Mucosa of descending colon (tissue), 3 donors: ENCODE data around the gene USP31. TPM values are rescaled to one million over a fixed set of nuclear protein-coding genes. Genes with fewer than 3 reads are reported as not detected.

ENCODE experiments used
- ATAC-seq: fragments of 200-7000 bp; cut with Tn5 transposase; one replicate; pipeline ENCODE4 v1.9.1; 2020; ENCODE audit warnings: mild to moderate bottlenecking, moderate library complexity
- DNase-seq, 3 donors: peaks; one replicate each; pipeline ENCODE4 v3.0.0-alpha.2; 2020
- H3K36me3 ChIP-seq: fragments of 200-600 bp; one replicate; pipeline ENCODE4 v1.8.0; 2021; ENCODE audit warnings: low read depth, mild to moderate bottlenecking
- H3K4me1 ChIP-seq: fragments of 200-600 bp; one replicate; pipeline ENCODE4 v1.8.0; 2021; ENCODE audit warnings: low read depth, mild to moderate bottlenecking
- H3K4me3 ChIP-seq: fragments of 200-600 bp; one replicate; pipeline ENCODE4 v1.8.0; 2021; ENCODE audit warnings: mild to moderate bottlenecking
- H3K9me3 ChIP-seq: fragments of 200-600 bp; one replicate; pipeline ENCODE4 v1.8.0; 2021; ENCODE audit warnings: mild to moderate bottlenecking
- CTCF ChIP-seq: fragments of 200-600 bp; IDR thresholded peaks from one replicate; pipeline ENCODE4 v1.8.0; 2022; ENCODE audit warnings: antibody characterized with exemption, mild to moderate bottlenecking
- intact Hi-C, 2 donors: fragments of 100-400 bp; cut with DNase I in 1 of 2; cut with micrococcal nuclease in 1 of 2; formaldehyde crosslinking; loops; one replicate each; pipeline versions ENCODE4 v1.11.0 to v1.11.1; 2022; cut with DNase I, micrococcal nuclease
- total RNA-seq, 3 donors: library from RNA; stranded (reverse); fragmentation: NEBNext Ultra II Directional in 2 of 3; extraction: Animal tissue kit (Norgen Biotek cat#: 25700) in 2 of 3; gene quantifications; one replicate each; pipeline versions ENCODE4 v1.2.1 to v1.2.4, GENCODE V29; 2021 to 2023
- donor health status: DM: no; HTN: no; CAD: no; lungs with moderate emphysema.
- donor health status: DM: no; HTN: no; CAD: no.
- donor health status: DM: no; HTN: yes; CAD: no.

The USP31 gene
- total RNA-seq, 3 donors from 2014 or later = 6.5 to 15.1 (median 7.7) TPM

- Histone ChIP-seq H3K4me3 (no peak overlapping the region), H3K36me3 (no peaks in the 10 kb centered on the region), H3K4me1 (no peaks in the 10 kb centered on the region), H3K9me3 (no peaks in the 10 kb centered on the region)
- no peak for ATAC-seq
- intact Hi-C loops = no loop called here
- DNase-seq = no peak
- no peak for TF ChIP-seq CTCF
Measured at GRCh38 chr16:23015580-23015979, 133.7 kb downstream of the USP31 start.

- intact Hi-C loops = no loop called here
Measured at GRCh38 chr16:23014592-23014991, 134.7 kb downstream of the USP31 start.

More at GRCh38 chr16:23014592-23014991, 134.7 kb downstream of the USP31 start:
- H3K4me1 ChIP-seq = no peaks in the 10 kb centered on the region
- no peaks in the 10 kb centered on the region for H3K9me3 ChIP-seq
- no peak overlapping the region for H3K4me3 ChIP-seq
- DNase-seq (no peak), ATAC-seq (no peak)
- no peaks in the 10 kb centered on the region for H3K36me3 ChIP-seq
- TF ChIP-seq CTCF = no peak

Other genes with a start within 250 kb of the USP31 start
- gene SCNN1G, start 33.3 kb upstream of the USP31 start, total RNA-seq = 10 to 100 TPM in 1 of 3 donors, 1 to 10 TPM in 2; 1.9 to 52.4 (median 4.2) TPM
- 100 to 1,000 TPM; 164 to 452 (median 204) TPM for gene SCNN1B, start 152.8 kb upstream of the USP31 start, total RNA-seq